NCI-H1417 (cell line): ENCODE data around the gene ZIC2.

Experiments
- DNase-seq, 3 experiments: peaks; one replicate each; lab custom pipeline; 2025; lab: John Stamatoyannopoulos, UW

The ZIC2 gene

DNA sequence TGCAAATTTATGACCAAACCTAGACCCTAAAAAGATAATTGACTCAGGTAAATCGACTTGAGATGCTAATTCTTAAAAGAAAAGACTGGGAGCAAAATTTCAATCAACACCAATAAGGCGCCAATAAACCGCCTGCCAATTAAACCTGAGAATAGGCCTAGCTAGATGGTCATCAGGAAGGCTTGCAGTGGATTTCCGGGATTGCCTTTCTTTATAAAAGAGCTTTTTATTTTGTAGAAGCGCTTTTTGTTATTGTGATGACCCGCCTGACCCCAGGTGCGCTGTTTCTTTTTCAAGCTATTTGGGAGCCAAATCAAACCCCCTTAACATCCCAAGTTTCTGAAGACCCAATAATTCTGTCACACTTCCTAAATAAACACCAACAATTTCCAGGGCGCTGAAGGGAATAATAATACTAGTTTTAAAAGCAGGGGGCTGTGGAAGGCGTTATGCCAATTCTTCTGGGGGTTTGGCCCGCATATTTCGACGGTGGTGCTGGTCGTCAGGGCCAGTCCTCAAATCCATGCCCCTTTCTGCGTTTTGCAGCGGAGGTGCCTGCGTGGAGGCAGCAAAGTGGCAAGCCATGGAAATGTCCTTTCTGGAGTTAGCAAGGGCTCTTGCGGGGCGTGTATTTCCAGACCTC lies 7.2 kb upstream of the ZIC2 start:
- DNase-seq, result no peak

DNA sequence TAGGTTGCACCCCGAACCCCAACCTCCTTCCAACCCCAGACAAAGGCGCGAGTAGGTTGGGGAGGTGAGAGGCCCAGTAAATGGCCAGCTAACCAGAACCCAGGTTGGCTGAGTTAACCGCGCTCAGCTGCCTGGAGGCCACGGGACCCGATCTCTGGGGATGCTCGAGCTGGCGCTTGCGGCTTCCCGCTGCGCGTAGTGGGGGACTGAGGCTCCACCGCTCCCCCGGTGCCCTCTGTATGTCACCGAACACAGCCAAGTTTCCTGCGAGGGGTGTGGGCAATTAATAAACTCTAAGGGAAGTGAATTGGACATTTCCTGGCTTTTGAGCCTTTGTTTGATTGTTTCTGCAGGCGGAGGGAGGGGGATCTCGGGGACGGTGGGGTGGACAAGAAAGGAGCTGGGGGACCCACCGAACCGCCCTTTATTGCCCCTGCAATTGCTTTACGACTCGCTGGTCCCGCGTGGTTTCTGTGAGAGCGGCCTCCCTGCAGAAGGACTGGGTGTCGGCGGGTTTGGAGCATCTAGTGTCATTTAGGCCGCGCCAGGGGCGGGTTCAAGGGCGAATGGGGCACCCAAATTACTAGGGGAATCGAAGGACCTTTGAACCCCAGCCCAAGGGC lies 6.5 kb upstream of the ZIC2 start:
- no peak for DNase-seq

DNA sequence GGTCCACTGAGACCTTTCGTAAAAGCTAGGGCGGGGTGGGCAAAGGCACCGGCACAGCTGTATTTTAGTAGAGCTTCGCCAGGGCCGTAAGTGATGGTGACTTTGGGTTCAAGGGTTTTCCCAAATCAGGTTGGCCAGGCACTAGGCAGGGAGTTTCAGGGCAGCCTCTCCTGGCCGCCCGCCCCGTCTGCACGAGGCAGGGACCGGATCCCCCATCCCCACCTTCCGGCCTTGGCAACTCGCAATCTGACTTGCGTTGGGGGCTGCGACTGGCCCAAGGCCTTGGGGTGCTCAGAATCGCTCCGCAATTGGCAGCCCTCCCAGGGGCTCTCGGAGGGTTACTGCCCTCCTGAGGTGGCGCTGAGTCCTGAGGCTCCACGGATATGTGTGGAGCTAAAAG lies 6.0 kb upstream of the ZIC2 start:
- DNase-seq, result no peak

DNA sequence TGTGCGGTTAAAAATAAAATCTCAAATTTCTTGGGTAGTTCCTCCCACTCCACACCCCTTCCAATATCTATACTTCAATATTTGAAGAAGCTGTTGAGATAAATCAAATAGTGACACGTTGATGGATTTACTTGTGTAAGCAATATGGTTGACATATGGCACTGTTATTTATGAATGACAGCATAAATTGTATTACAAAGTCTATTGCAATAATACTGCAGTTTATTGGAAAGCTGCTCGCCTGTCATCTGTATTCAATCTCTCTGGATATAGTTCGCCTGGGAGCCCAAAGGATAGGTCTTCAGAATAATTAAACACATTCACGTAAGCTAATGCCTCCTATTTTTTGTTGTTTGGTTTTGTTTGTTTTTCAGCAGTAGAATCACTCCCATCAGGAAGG lies 5.0 kb upstream of the ZIC2 start:
- DNase-seq, result peak in 2 of 3 experiments; percentile 77 to 96

DNA sequence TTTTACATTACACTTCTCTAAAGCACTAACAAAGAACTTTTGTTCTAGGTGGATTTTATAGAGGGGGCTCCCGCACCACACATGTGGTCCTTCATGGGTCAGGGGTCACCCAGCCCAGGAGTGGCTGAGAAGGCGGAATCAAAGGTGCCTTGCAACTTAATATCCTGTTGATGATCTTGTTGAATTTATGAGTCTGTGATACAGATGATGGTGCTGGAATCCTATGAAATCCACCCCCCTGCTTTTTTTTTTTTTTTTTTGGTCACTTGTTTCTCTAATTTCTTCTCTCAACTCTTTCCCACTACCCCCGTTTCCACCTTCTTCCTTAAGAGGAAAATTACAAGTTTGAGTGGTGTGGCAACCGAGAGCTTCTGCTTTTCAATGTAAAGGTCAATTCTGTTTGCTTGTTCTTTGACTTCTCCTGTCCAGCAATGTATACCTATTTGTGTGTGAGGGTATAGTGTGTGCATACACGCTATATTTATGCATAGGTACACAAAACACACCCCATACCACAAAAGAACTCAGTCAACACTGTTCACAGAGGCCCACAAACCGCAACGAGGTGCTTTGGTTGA lies 4.2 kb upstream of the ZIC2 start:
- peak in 2 of 3 experiments; percentile 71 to 84 for DNase-seq

DNA sequence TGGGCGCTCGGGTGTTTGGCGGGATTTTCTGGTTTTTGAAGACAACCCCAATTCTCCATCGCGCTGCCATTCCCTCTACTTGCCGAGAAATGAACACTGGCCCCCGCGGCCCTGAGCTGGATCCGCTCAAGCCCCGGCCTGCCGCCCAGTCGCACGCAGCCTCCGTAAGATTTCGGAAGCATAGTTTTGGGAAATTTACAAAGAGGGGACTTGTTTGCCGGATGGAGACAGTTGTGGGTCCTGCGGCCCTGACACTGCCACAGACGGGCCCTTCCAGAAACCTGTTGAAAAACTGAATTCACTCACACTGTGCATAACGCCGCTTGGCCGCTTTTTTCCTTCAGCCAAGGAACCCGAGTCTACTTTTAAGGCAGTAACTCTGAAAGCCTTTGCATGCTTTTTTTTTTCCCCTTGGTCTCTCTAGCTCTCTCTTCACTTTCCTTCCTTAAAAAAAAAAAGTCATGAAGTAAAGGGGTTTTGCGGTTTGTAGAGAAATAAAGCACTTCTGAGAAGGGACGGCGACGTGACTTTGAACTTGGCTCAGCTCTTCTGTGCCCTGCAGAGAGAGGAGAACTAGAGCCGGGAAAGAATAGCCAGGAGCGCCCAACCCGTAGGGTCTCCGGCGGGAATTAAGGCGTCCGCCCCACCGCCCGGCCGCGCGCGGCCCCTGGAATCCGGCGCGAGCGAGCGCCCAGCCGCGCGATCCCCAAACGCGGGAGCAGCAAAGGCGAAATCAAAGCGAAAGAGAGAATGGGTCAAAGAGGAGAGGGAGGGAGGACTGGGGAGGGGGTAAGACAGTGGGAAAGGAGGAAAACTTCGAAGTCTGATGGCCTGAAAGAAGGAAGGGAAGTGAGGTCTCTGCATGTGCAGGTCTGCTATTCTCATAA lies 3.4 kb upstream of the ZIC2 start:
- peak in 2 of 3 experiments; percentile 76 to 88 for DNase-seq

DNA sequence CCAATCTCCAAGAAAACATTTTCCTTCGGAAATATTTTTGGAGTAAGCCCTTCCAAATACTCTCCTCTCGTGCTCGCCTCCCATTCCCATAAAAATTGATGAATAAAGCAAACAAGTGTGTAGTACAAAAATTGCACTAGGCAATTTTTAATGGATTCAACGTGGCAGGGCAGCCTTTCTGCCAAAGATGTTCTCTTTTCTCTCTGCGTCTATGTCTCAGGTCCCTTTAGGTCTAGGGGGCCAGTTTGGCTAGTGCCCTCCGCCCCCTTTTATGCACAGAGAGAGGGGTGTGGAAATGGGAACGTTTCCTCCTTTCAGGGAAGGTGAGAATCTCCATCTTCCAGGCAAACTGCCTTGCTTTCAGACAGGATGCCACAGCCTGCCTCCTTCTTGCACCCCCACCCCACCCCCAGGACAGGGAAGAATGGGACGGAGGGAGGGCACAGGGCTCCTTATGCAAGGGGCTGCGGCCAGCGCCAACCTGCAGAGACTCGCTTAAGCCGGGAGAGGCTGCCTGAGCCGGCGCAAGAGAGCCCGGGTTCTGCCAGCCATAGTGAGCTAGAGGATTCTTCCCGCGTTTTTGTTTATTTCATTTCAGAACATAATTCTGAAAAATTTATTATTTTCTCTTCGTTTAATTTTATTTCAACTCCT lies 2.7 kb upstream of the ZIC2 start:
- DNase-seq, result peak in 2 of 3 experiments; percentile 81 to 94

DNA sequence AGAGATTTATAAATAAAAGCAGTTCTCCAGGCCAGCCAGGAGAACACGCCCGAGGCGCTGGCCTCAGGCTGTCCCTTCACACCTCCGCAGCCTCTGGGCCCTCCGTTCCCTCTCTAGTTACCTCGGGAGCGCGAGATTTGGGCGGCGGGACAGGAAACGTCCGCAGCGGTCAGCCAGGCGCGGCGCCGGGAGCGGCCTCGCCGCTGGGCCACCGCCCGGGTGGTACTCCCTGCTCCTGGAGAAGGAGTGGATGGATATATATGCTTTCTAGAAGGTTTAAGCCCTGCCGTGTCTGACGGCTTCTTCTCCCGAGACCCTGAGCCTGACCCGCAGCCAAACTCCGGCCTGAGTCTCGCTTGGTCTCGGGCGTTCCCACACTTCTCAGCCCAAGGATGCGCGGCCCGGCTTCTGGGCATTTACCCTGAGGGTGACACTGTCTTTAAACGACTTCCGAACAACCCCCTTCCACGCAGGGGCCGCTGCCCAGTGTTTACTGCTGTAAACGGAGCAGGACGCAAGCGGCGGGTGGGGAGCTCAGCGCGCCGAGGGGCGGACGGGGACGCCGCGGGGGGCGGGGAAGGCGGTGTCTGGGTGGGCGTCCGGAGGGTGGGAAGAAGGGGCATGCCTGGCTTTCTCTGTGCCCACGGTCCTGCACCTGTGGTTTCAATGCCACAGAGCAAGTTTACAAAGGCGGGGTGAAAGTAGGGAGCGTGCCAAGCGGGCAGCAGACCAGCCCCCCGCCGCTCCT lies 2.0 kb upstream of the ZIC2 start:
- DNase-seq, result peak in 2 of 3 experiments; percentile 90 to 91

DNA sequence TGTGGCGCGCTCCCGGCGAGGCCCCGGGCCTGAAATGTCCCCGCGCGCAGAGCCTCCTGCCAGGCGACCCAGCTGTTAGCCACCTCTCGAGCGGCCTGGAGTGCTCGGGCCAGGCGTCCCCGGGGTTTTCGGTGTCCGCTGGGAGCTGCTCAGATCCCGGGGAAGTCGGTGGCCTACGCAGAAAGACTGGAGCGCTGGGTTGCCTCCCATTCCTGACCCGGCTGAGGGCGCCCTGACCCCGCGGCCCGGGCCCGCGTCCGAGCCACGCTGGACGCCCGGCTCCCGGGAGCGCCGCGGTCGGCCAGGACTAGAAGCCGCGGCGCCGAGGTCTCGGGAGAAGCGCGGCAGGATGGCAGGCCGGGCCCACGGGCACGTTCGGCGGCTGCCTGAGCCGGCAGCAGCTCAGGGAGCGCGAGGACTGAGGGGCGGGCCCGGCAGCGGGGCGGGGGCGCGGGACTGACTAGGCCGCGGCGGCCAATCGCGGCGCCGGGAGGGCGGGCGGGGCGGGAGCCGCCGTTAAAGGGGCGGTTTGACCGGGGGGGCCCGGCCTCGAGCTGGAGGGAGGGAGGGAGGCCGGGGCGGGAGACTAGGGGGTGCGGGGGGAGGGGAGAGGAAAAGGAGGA lies 1.3 kb upstream of the ZIC2 start:
- peak; percentile 96 to 99 (median 99) for DNase-seq

DNA sequence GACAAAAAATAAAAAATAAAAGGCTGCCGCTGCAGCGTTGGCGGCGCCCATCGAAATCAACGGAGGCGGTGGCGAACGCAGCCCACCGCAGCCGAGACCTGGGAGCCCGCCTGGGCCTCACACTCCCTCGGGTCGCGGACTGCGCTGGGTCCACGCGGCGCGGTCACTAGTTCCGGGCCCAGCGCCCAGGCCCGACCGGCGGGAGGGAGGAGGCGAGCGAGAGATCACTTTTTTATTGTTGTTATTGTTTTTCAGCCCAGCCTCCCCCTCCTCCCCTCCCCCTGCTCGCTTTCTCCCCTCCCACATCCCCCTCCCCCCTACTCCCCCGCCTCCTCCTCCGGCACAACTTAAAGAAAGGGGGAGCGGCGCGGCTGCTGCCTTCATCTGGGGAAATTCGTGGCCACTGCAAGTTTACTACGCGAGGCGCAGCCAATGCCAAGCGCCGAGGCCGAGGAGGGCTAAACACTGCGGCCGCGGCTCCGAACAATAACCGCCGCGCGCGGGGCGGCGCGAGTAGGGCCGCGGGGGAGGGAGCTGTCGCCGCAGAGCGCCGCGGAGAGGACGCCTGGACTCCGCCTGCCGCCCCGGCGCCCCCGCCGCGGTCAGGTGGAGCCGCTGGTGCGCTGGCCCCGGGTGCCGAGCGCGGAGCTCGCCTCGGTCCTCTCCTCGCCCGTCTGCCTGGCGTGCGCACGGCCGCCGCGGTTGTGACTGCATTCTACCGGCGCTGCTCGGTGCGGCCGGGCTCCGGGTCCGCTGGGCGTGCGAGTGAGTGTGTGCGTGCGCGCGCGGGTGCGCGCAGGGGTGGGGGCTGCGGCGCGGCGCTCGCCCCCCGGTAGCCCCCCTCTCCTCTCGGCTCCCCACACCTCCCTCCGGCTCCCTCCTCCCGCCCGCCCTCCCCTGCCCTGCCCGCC lies 505 bp upstream of the ZIC2 start:
- peak; percentile 91 to 100 (median 99) for DNase-seq

DNA sequence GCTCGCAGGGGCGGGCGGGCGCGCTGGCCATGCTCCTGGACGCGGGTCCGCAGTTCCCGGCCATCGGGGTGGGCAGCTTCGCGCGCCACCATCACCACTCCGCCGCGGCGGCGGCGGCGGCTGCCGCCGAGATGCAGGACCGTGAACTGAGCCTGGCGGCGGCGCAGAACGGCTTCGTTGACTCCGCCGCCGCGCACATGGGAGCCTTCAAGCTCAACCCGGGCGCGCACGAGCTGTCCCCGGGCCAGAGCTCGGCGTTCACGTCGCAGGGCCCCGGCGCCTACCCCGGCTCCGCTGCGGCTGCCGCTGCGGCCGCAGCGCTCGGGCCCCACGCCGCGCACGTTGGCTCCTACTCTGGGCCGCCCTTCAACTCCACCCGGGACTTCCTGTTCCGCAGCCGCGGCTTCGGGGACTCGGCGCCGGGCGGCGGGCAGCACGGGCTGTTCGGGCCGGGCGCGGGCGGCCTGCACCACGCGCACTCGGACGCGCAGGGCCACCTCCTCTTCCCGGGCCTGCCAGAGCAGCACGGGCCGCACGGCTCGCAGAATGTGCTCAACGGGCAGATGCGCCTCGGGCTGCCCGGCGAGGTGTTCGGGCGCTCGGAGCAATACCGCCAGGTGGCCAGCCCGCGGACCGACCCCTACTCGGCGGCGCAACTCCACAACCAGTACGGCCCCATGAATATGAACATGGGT lies 599 bp downstream of the ZIC2 start:
- peak; percentile 64 to 85 (median 84) for DNase-seq

DNA sequence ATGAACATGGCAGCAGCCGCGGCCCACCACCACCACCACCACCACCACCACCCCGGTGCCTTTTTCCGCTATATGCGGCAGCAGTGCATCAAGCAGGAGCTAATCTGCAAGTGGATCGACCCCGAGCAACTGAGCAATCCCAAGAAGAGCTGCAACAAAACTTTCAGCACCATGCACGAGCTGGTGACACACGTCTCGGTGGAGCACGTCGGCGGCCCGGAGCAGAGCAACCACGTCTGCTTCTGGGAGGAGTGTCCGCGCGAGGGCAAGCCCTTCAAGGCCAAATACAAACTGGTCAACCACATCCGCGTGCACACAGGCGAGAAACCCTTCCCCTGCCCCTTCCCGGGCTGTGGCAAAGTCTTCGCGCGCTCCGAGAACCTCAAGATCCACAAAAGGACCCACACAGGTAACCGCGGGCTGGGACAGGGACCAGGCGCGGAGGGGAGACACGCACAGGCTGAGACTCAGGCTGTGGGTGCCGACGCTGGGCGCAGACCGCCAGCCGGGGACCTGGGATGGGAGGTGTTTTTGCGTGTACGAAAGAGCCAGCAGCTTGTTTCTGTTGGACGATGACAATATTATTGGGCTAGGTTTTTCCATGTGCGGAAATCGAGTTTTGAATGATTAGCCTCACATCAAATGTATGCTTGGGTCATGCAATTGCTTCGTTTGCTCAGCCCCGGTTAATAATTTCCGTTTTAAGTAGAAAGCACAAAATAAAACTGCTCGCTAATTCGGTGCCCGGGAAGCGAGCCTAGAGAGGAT lies 1.3 kb downstream of the ZIC2 start:
- peak; percentile 54 to 84 (median 77) for DNase-seq

DNA sequence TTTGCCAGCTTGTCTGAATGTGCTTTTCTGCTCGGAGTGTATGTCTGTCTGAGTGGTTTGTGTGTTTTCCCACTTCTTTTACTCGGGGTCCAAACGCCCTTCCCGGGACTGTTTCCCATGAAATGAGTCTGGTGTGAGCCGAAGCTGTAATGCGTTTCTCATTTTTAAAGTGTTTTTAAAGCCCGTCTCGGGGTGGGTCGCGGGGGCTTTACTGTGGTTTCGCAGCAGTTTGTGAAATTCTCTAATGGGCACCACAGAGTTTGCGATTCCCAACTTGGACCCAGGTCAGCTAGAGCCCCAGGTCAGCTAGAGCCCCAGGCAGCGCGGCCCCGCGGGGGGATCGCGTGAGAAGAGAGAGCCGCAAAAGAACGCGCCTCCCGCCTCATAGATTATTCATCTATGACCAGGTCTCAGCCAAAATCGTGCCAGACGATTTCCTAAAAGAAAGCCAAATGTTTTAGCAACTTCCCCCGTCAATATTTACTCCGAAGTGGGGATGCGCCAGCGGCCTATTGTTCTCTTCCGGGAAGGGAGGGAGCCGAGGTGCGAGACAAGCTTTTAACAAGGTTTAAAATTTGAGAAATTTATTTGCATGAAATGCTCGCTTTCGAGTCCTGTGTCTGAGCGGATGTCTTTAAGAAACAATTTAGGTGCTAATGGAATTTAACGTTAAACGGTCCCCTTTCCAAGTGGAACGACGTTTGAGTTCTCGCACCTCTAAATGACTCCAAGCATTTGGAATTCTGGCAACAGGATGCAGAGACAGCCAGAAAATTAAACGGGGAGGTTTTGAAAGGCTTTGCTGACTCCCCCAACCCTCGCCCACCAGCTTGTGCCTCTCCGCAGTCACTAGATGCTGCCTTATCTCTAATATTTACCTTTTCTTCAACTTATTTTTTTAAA lies 2.2 kb downstream of the ZIC2 start:
- DNase-seq, result peak; percentile 29 to 93 (median 88)

DNA sequence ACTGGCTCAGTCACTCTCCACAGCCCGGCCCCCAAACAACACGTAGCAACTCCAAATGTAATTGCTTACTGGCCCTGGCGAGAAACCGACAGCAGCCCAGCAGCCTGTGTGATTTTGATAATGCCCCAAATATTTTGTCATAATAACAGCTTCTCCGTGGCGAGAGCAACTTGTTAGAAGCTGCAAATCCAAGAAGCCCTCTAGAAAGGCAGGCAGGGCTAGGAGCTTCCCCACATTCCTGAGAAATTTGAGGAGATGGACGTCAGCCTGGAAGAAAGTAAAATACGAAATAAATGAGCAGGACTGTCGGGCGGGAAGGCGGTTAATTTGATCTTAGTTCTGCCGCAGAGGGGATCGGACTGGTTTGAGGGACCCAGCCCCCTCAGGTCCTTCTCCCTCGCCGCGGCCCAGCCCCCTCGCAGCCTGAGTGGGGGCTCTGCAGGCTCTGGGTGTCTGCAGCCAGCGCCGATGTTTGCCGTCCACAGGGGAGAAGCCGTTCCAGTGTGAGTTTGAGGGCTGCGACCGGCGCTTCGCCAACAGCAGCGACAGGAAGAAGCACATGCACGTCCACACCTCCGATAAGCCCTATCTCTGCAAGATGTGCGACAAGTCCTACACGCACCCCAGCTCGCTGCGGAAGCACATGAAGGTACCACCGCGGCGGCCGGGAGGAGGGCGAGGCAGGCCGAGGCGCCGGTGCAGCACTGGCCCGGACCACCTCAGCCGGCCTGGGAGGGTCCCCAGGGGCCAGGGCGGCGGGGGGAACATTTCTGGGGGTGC lies 3.1 kb downstream of the ZIC2 start:
- peak; percentile 40 to 92 (median 90) for DNase-seq

DNA sequence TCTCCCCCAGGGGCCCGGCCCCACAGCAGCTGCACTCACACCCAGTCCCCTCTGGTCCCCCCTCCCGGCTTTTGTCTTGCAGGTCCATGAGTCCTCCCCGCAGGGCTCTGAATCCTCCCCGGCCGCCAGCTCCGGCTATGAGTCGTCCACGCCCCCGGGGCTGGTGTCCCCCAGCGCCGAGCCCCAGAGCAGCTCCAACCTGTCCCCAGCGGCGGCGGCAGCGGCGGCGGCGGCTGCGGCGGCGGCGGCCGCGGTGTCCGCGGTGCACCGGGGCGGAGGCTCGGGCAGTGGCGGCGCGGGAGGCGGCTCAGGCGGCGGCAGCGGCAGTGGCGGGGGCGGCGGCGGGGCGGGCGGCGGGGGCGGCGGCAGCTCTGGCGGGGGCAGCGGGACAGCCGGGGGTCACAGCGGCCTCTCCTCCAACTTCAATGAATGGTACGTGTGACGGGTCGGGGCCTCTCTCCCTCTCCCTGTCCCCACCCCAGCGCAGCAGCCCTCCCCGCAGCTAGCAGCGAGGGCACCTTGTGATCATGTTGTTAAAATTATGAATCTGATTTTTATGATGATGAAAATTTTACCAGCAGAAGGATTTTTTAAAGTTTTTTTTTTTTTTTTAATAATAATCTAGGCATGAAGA lies 3.8 kb downstream of the ZIC2 start:
- peak in 2 of 3 experiments; percentile 87 for DNase-seq
